Measurements from ENCODE around the gene NPFFR2. TPM values are rescaled to one million over a fixed set of nuclear protein-coding genes. Genes with fewer than 3 reads are reported as not detected.

NPFFR2 gene
- total and polyA plus RNA-seq, 2 experiments from 2014 or later = 0.28 to 2.9 TPM

DNA sequence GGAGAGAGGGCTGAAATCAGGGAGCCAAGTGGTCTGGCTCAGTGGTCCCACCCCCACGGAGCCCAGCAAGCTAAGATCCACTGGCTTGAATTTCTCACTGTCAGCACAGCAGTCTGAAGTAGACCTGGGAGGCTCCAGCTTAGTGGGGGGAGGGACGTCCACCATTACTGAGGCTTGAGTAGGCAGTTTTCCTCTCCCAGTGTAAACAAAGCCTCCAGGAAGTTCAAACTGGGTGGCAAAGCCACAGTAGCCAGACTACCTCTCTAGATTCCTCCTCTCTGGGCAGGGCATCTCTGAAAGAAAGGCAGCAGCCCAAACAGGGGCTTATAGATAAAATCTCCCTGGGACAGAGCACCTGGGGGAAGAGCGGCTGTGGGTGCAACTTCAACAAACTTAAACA lies 88.1 kb downstream of the NPFFR2 start:
- DNase-seq (ENCODE audit: low spot score) = no peak

More for the DNA sequence above, 88.1 kb downstream of the NPFFR2 start:
- H3F3A ChIP-seq (replicated peaks; ENCODE audit: low read depth) = no peaks in the 10 kb centered on the region
- peak overlapping the region; percentile 63; the same call in 1 of the 2 replicates for H2AFZ ChIP-seq
- no peak overlapping the region for H3K27ac ChIP-seq (ENCODE audit: low read depth)
- H3K79me2 ChIP-seq (replicated peaks; ENCODE audit: insufficient read depth) = no peaks in the 10 kb centered on the region
- Mint-ChIP-seq H3K36me3 (ENCODE audit: low read depth) (peaks cover 20% of the 10 kb centered on the region; the same call in 2 of the 3 replicates), H3K27ac (no peak overlapping the region), H3K9me3 (peaks cover 3% of the 10 kb centered on the region; the same call in 1 of the 3 replicates), H3K27me3 (ENCODE audit: insufficient read depth, low read depth, poor library complexity) (no peaks in the 10 kb centered on the region), H3K4me3 (no peak overlapping the region), H3K4me1 (no peaks in the 10 kb centered on the region)
- no peaks in the 10 kb centered on the region for H3K36me3 ChIP-seq (ENCODE audit: insufficient read depth)
- TF ChIP-seq EZH2phosphoT487 (IDR thresholded peaks at IDR 0.05; ENCODE audit: unreplicated experiment) (no peak), JUNB (IDR thresholded peaks at IDR 0.05; ENCODE audit: unreplicated experiment) (no peak), NANOG (IDR thresholded peaks at IDR 0.05; ENCODE audit: borderline replicate concordance) (no peak), ZNF331 (CRISPR knock-in tag; IDR thresholded peaks at IDR 0.05; ENCODE audit: low read depth) (no peak), STAT1 (IDR thresholded peaks at IDR 0.05; ENCODE audit: unreplicated experiment) (no peak), EZH2 (IDR thresholded peaks at IDR 0.05; ENCODE audit: low read depth, unreplicated experiment) (no peak), ZNF114 (CRISPR knock-in tag; IDR thresholded peaks at IDR 0.05) (no peak), CREB1 (CRISPR knock-in tag; IDR thresholded peaks at IDR 0.05; ENCODE audit: low read depth) (no peak), POLR2AphosphoS5 (IDR thresholded peaks at IDR 0.05; ENCODE audit: low read depth) (no peak)
- TF ChIP-seq, protein P1, sequence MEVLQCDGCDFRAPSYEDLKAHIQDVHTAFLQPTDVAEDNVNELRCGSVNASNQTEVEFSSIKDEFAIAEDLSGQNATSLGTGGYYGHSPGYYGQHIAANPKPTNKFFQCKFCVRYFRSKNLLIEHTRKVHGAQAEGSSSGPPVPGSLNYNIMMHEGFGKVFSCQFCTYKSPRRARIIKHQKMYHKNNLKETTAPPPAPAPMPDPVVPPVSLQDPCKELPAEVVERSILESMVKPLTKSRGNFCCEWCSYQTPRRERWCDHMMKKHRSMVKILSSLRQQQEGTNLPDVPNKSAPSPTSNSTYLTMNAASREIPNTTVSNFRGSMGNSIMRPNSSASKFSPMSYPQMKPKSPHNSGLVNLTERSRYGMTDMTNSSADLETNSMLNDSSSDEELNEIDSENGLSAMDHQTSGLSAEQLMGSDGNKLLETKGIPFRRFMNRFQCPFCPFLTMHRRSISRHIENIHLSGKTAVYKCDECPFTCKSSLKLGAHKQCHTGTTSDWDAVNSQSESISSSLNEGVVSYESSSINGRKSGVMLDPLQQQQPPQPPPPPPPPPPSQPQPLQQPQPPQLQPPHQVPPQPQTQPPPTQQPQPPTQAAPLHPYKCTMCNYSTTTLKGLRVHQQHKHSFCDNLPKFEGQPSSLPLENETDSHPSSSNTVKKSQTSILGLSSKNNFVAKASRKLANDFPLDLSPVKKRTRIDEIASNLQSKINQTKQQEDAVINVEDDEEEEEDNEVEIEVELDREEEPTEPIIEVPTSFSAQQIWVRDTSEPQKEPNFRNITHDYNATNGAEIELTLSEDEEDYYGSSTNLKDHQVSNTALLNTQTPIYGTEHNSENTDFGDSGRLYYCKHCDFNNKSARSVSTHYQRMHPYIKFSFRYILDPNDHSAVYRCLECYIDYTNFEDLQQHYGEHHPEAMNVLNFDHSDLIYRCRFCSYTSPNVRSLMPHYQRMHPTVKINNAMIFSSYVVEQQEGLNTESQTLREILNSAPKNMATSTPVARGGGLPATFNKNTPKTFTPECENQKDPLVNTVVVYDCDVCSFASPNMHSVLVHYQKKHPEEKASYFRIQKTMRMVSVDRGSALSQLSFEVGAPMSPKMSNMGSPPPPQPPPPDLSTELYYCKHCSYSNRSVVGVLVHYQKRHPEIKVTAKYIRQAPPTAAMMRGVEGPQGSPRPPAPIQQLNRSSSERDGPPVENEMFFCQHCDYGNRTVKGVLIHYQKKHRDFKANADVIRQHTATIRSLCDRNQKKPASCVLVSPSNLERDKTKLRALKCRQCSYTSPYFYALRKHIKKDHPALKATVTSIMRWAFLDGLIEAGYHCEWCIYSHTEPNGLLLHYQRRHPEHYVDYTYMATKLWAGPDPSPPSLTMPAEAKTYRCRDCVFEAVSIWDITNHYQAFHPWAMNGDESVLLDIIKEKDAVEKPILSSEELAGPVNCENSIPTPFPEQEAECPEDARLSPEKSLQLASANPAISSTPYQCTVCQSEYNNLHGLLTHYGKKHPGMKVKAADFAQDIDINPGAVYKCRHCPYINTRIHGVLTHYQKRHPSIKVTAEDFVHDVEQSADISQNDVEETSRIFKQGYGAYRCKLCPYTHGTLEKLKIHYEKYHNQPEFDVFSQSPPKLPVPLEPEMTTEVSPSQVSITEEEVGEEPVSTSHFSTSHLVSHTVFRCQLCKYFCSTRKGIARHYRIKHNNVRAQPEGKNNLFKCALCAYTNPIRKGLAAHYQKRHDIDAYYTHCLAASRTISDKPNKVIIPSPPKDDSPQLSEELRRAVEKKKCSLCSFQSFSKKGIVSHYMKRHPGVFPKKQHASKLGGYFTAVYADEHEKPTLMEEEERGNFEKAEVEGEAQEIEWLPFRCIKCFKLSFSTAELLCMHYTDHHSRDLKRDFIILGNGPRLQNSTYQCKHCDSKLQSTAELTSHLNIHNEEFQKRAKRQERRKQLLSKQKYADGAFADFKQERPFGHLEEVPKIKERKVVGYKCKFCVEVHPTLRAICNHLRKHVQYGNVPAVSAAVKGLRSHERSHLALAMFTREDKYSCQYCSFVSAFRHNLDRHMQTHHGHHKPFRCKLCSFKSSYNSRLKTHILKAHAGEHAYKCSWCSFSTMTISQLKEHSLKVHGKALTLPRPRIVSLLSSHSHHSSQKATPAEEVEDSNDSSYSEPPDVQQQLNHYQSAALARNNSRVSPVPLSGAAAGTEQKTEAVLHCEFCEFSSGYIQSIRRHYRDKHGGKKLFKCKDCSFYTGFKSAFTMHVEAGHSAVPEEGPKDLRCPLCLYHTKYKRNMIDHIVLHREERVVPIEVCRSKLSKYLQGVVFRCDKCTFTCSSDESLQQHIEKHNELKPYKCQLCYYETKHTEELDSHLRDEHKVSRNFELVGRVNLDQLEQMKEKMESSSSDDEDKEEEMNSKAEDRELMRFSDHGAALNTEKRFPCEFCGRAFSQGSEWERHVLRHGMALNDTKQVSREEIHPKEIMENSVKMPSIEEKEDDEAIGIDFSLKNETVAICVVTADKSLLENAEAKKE (CRISPR knock-in tag; IDR thresholded peaks at IDR 0.05) = no peak
- TF ChIP-seq, protein P2, sequence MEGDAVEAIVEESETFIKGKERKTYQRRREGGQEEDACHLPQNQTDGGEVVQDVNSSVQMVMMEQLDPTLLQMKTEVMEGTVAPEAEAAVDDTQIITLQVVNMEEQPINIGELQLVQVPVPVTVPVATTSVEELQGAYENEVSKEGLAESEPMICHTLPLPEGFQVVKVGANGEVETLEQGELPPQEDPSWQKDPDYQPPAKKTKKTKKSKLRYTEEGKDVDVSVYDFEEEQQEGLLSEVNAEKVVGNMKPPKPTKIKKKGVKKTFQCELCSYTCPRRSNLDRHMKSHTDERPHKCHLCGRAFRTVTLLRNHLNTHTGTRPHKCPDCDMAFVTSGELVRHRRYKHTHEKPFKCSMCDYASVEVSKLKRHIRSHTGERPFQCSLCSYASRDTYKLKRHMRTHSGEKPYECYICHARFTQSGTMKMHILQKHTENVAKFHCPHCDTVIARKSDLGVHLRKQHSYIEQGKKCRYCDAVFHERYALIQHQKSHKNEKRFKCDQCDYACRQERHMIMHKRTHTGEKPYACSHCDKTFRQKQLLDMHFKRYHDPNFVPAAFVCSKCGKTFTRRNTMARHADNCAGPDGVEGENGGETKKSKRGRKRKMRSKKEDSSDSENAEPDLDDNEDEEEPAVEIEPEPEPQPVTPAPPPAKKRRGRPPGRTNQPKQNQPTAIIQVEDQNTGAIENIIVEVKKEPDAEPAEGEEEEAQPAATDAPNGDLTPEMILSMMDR (conservative IDR thresholded peaks at IDR 0.05; ENCODE audit: low read depth in 2 of 2) = no peak
- TF ChIP-seq, protein P3, sequence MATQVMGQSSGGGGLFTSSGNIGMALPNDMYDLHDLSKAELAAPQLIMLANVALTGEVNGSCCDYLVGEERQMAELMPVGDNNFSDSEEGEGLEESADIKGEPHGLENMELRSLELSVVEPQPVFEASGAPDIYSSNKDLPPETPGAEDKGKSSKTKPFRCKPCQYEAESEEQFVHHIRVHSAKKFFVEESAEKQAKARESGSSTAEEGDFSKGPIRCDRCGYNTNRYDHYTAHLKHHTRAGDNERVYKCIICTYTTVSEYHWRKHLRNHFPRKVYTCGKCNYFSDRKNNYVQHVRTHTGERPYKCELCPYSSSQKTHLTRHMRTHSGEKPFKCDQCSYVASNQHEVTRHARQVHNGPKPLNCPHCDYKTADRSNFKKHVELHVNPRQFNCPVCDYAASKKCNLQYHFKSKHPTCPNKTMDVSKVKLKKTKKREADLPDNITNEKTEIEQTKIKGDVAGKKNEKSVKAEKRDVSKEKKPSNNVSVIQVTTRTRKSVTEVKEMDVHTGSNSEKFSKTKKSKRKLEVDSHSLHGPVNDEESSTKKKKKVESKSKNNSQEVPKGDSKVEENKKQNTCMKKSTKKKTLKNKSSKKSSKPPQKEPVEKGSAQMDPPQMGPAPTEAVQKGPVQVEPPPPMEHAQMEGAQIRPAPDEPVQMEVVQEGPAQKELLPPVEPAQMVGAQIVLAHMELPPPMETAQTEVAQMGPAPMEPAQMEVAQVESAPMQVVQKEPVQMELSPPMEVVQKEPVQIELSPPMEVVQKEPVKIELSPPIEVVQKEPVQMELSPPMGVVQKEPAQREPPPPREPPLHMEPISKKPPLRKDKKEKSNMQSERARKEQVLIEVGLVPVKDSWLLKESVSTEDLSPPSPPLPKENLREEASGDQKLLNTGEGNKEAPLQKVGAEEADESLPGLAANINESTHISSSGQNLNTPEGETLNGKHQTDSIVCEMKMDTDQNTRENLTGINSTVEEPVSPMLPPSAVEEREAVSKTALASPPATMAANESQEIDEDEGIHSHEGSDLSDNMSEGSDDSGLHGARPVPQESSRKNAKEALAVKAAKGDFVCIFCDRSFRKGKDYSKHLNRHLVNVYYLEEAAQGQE (IDR thresholded peaks at IDR 0.05; ENCODE audit: unreplicated experiment) = no peak
- TF ChIP-seq, protein P4, sequence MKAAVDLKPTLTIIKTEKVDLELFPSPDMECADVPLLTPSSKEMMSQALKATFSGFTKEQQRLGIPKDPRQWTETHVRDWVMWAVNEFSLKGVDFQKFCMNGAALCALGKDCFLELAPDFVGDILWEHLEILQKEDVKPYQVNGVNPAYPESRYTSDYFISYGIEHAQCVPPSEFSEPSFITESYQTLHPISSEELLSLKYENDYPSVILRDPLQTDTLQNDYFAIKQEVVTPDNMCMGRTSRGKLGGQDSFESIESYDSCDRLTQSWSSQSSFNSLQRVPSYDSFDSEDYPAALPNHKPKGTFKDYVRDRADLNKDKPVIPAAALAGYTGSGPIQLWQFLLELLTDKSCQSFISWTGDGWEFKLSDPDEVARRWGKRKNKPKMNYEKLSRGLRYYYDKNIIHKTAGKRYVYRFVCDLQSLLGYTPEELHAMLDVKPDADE (IDR thresholded peaks at IDR 0.05) = no peak
- H4K20me1 ChIP-seq (replicated peaks; ENCODE audit: insufficient read depth) = no peaks in the 10 kb centered on the region
- no peak overlapping the region for H3K4me2 ChIP-seq
- no peaks in the 10 kb centered on the region for H3K27me3 ChIP-seq (ENCODE audit: insufficient read depth)
- H3K4me3 ChIP-seq = no peak overlapping the region
- ATAC-seq = no peak
- H3K4me1 ChIP-seq (ENCODE audit: insufficient read depth) = no peaks in the 10 kb centered on the region; the same call in 1 of the 2 replicates
- H3K9me2 ChIP-seq (ENCODE audit: insufficient read depth) = peaks cover 12% of the 10 kb centered on the region

Data from GM23338 (cell line).